ENCODE results near the gene ZKSCAN8. TPM values are rescaled to one million over a fixed set of nuclear protein-coding genes. Genes with fewer than 3 reads are reported as not detected.

ZKSCAN8 gene
- total RNA-seq, 2 experiments from 2014 or later: 16.6 to 22.3 TPM

GRCh38 chr6:28208111-28208659 lies 66.5 kb downstream of the ZKSCAN8 start:
- BruUV-seq (replicated peaks): no TSS peak
- H4K20me1 ChIP-seq (ENCODE audit: insufficient read depth, low read length): no peaks in the 10 kb centered on the region
- H3K79me2 ChIP-seq (ENCODE audit: insufficient read depth, low read depth, low read length): no peaks in the 10 kb centered on the region
- no peaks in the 10 kb centered on the region for H3K36me3 ChIP-seq (ENCODE audit: insufficient read depth, low read length)
- no peak overlapping the region for H3K27ac ChIP-seq (ENCODE audit: low read depth, low read length, poor library complexity, severe bottlenecking)
- intact Hi-C loops (cut with micrococcal nuclease; ENCODE audit: unreplicated experiment): no loop called here
- no peak for DNase-seq (ENCODE audit: low spot score)
- H3K4me3 ChIP-seq (ENCODE audit: low read depth, low read length, poor library complexity, severe bottlenecking): no peak overlapping the region
- H3K9me3 ChIP-seq (ENCODE audit: low read length): 0 out of 2 replicates have a peak, but pooled peaks cover 3% of the 10 kb centered on the region
- H2AFZ ChIP-seq (ENCODE audit: low read length): no peak overlapping the region
- no peak overlapping the region for H3K4me2 ChIP-seq (ENCODE audit: low read length)
- H3K9me2 ChIP-seq (ENCODE audit: insufficient read depth, low read length): no peaks in the 10 kb centered on the region
- no peak for TF ChIP-seq CTCF (conservative IDR thresholded peaks at IDR 0.05; ENCODE audit: low read length)
- TF ChIP-seq EZH2phosphoT487 (IDR thresholded peaks at IDR 0.05; ENCODE audit: borderline replicate concordance, low read depth, low read length): no peak
- H3K4me1 ChIP-seq (ENCODE audit: insufficient read depth, low read length, poor library complexity, severe bottlenecking): no peaks in the 10 kb centered on the region
- CTCF ChIA-PET (ENCODE audit: unreplicated experiment): no interaction called here
- POLR2A ChIA-PET: no interaction called here

Other genes starting within 250 kb of the ZKSCAN8 start
- gene OR2B2, start 229.5 kb upstream of the ZKSCAN8 start, total RNA-seq (2014; rRNA removed; shearing (Covaris generic)): not detected in 2 replicates
- not detected in 2 replicates for gene OR2B2, start 229.5 kb upstream of the ZKSCAN8 start, total RNA-seq (2022)
- 0.35 and 0.75 TPM in 2 replicates for gene OR2B6, start 184.6 kb upstream of the ZKSCAN8 start, total RNA-seq (2014; rRNA removed; shearing (Covaris generic))
- not detected in 2 replicates for gene OR2B6, start 184.6 kb upstream of the ZKSCAN8 start, total RNA-seq (2022)
- gene ZNF165, start 61.3 kb upstream of the ZKSCAN8 start, total RNA-seq (2014; rRNA removed; shearing (Covaris generic)): 2.6 and 4.9 TPM in 2 replicates
- gene ZNF165, start 61.3 kb upstream of the ZKSCAN8 start, total RNA-seq (2022): 3.1 and 3.2 TPM in 2 replicates
- 8.6 and 10.8 TPM in 2 replicates for gene ZSCAN16, start 17.3 kb upstream of the ZKSCAN8 start, total RNA-seq (2014; rRNA removed; shearing (Covaris generic))
- 7.6 and 8.4 TPM in 2 replicates for gene ZSCAN16, start 17.3 kb upstream of the ZKSCAN8 start, total RNA-seq (2022)
- 7.3 and 9.0 TPM in 2 replicates for gene ZSCAN9, start 83.4 kb downstream of the ZKSCAN8 start, total RNA-seq (2014; rRNA removed; shearing (Covaris generic))
- 3.1 and 7.0 TPM in 2 replicates for gene ZSCAN9, start 83.4 kb downstream of the ZKSCAN8 start, total RNA-seq (2022)
- 7.9 and 9.3 TPM in 2 replicates for gene ZKSCAN4, start 110.4 kb downstream of the ZKSCAN8 start, total RNA-seq (2014; rRNA removed; shearing (Covaris generic))
- 6.9 and 7.9 TPM in 2 replicates for gene ZKSCAN4, start 110.4 kb downstream of the ZKSCAN8 start, total RNA-seq (2022)
- gene NKAPL, start 117.4 kb downstream of the ZKSCAN8 start, total RNA-seq (2014; rRNA removed; shearing (Covaris generic)): not detected in 2 replicates
- not detected in 2 replicates for gene NKAPL, start 117.4 kb downstream of the ZKSCAN8 start, total RNA-seq (2022)
- 6.8 and 15.4 TPM in 2 replicates for gene ZSCAN26, start 125.3 kb downstream of the ZKSCAN8 start, total RNA-seq (2014; rRNA removed; shearing (Covaris generic))
- 2.8 and 6.3 TPM in 2 replicates for gene ZSCAN26, start 125.3 kb downstream of the ZKSCAN8 start, total RNA-seq (2022)
- gene PGBD1, start 139.7 kb downstream of the ZKSCAN8 start, total RNA-seq (2014; rRNA removed; shearing (Covaris generic)): 1.6 and 3.3 TPM in 2 replicates
- gene PGBD1, start 139.7 kb downstream of the ZKSCAN8 start, total RNA-seq (2022): 1.6 and 1.9 TPM in 2 replicates
- gene ZSCAN31, start 194.3 kb downstream of the ZKSCAN8 start, total RNA-seq (2014; rRNA removed; shearing (Covaris generic)): not detected in 2 replicates
- gene ZSCAN31, start 194.3 kb downstream of the ZKSCAN8 start, total RNA-seq (2022): not detected in 2 replicates
- gene ZKSCAN3, start 208.1 kb downstream of the ZKSCAN8 start, total RNA-seq (2014; rRNA removed; shearing (Covaris generic)): 2.5 and 3.2 TPM in 2 replicates
- gene ZKSCAN3, start 208.1 kb downstream of the ZKSCAN8 start, total RNA-seq (2022): 6.7 and 7.1 TPM in 2 replicates

Data from OCI-LY7 (cell line).